ENCODE data around the gene MTR. TPM values are rescaled to one million over a fixed set of nuclear protein-coding genes. Genes with fewer than 3 reads are reported as not detected.

MTR gene
- total and polyA plus RNA-seq, 9 of the 15 experiments (the other 6 are each of a cell fraction or from before 2014, with no cell fraction given): 3.4 to 44.3 (median 20.3) TPM

DNA sequence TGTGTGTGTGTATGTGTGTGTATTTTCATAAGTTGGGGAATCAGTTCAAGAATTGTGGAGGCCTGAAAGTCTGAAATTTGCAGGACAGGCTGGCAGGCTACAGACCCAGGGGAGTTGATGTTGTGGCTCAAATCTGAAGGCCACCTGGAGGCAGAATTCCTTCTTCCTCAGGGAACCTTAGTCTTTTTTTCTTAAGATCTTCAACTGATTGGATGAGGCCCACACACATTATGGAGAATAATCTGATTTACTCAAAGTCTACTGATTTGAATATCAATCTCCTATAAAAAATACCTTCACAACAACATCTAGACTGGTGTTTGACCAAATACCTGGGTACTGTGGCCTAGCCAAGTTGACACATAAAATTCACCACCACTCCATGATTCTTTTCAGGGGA lies 147.3 kb downstream of the MTR start:
- peak; percentile 56; the same call in 1 of the 2 replicates for TF ChIP-seq ZNF134 (CRISPR knock-in tag; conservative IDR thresholded peaks at IDR 0.05)
- TF ChIP-seq, protein P1, sequence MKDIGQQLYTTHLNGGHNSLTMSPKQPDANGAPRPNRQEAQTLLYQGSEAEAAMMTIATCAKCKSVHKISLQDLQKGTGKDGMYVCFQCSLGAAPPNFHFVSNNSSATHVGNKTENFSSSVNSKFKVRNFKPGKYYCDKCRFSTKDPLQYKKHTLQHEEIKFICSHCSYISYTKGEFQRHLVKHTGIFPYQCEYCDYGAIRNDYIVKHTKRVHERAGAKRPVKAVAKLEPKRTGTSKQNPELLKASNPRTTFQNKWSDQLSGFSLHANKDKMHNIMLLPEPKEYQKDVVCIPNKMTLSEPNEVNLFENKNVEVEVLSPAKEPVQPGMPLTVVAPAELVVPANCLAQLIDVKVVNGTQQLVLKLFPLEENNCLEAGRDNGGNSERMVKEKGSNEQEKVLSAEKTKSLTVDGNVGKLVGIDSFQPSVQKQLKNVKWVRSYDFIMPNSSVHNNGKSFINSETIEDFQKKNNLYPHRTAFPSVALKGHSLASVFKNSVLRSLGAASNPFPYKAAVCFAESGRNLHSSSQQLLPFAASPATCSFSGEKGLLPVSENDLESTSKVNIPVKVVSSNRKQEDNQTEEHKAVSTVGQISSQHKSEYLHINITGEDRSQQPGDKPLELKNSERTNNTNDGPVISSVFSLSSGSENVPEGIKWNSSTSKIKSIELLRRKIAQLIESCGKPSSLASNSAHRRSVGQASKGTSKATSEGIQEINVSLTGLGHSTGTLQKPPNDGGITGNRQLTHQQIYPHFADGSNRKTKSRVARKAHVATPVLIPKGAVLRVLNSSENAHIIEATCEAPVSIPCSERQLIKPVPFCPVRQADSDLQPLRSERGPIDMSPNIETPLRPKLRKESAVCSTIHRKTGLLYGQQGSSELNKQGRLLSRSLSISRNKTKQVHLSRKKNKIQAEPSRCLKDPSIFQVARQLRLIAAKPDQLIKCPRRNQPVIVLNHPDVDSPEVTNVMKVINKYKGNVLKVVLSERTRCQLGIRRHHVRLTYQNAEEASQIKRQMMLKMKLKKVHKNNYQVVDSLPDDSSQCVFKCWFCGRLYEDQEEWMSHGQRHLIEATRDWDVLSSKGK (CRISPR knock-in tag; IDR thresholded peaks at IDR 0.05): no peak
- H3K4me3 ChIP-seq: no peak overlapping the region
- H2AFZ ChIP-seq (ENCODE audit: low read depth, low read length): no peak overlapping the region
- H3K9me3 ChIP-seq (replicated peaks; ENCODE audit: control insufficient read depth, insufficient read depth, low read depth, low read length): no peaks in the 10 kb centered on the region
- H3K9ac ChIP-seq (ENCODE audit: insufficient read depth in 1 of 2, low read depth in 2 of 2, low read length in 2 of 2): no peak overlapping the region
- ChIA-PET POLR2A (interaction anchor here (0.6 kb wide), 1 partner anchor 124 kb away, joined by 4 read pairs; no protein-coding TSS in a partner anchor), CTCF (ENCODE audit: low intra/inter-chr PET ratio) (no interaction called here)
- H4K20me1 ChIP-seq (replicated peaks; ENCODE audit: control insufficient read depth, insufficient read depth, low read length): no peaks in the 10 kb centered on the region
- no peak for ATAC-seq
- no peaks in the 10 kb centered on the region for H3K36me3 ChIP-seq (ENCODE audit: control insufficient read depth, insufficient read depth, low read length)
- H3K27me3 ChIP-seq (ENCODE audit: control insufficient read depth in 2 of 2, insufficient read depth in 2 of 2, low read length in 2 of 2): peaks cover 19 to 24% of the 10 kb centered on the region in 2 experiments
- no peaks in the 10 kb centered on the region for H3K79me2 ChIP-seq (ENCODE audit: control insufficient read depth, insufficient read depth, low read length)
- no peak for FAIRE-seq
- no peak overlapping the region for H3K4me2 ChIP-seq (ENCODE audit: insufficient read depth, low read length)
- intact Hi-C loops (cut with micrococcal nuclease): no loop called here
- in situ Hi-C loops (cut with MboI): no loop called here
- H3K9me1 ChIP-seq (ENCODE audit: control insufficient read depth, insufficient read depth, low read length): no peaks in the 10 kb centered on the region
- DNase-seq (ENCODE audit: extremely low read depth in 1 of 4, low spot score in 3 of 4): no peak
- no peaks in the 10 kb centered on the region for H3K4me1 ChIP-seq (replicated peaks in 1 of 2; ENCODE audit: control insufficient read depth in 2 of 2, insufficient read depth in 2 of 2, low read length in 2 of 2)
- no peak overlapping the region for H3K27ac ChIP-seq (ENCODE audit: extremely low read depth, low read depth, low read length)
- no TSS peak for BruUV-seq (replicated peaks)

DNA sequence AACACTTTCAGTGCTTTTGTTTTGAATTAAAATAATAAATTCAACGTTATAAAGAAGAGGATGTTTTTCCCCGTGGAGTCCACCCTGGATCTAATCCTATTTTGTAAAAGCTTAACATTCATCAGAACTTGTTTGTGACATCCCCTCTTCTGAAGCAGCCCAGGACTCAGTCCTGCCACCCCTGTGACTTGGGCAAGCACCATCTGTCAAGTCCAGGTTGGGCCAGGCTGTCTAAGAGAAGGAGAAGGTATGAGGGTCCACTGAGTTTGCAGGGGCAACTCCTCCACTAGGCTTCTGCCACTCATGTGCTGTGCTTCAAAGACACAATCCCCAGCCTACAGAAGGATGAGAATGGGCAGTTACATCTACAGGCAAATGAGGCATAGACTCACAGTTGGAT lies 149.5 kb downstream of the MTR start:
- FAIRE-seq (no peak), ATAC-seq (no peak), DNase-seq (ENCODE audit: extremely low read depth in 1 of 4, low spot score in 3 of 4) (no peak)
- Histone ChIP-seq H3K36me3 (ENCODE audit: control insufficient read depth, insufficient read depth, low read length) (no peaks in the 10 kb centered on the region), H3K27ac (ENCODE audit: extremely low read depth, low read depth, low read length) (no peak overlapping the region), H2AFZ (ENCODE audit: low read depth, low read length) (no peak overlapping the region), H3K27me3 (ENCODE audit: control insufficient read depth in 2 of 2, insufficient read depth in 2 of 2, low read length in 2 of 2) (peaks cover 19 to 38% of the 10 kb centered on the region in 2 experiments; a peak in 4 of 5 replicates), H3K9ac (ENCODE audit: insufficient read depth in 1 of 2, low read depth in 2 of 2, low read length in 2 of 2) (no peak overlapping the region), H3K9me1 (ENCODE audit: control insufficient read depth, insufficient read depth, low read length) (no peaks in the 10 kb centered on the region), H3K9me3 (replicated peaks; ENCODE audit: control insufficient read depth, insufficient read depth, low read depth, low read length) (no peaks in the 10 kb centered on the region), H3K4me3 (no peak overlapping the region), H3K79me2 (ENCODE audit: control insufficient read depth, insufficient read depth, low read length) (no peaks in the 10 kb centered on the region), H3K4me2 (ENCODE audit: insufficient read depth, low read length) (no peak overlapping the region), H4K20me1 (replicated peaks; ENCODE audit: control insufficient read depth, insufficient read depth, low read length) (no peaks in the 10 kb centered on the region), H3K4me1 (replicated peaks in 1 of 2; ENCODE audit: control insufficient read depth in 2 of 2, insufficient read depth in 2 of 2, low read length in 2 of 2) (no peaks in the 10 kb centered on the region)
- in situ Hi-C loops (cut with MboI) (no loop called here), intact Hi-C loops (cut with micrococcal nuclease) (no loop called here)
- TF ChIP-seq GATAD2A (IDR thresholded peaks at IDR 0.05) (no peak), STAG1 (CRISPR knock-in tag; IDR thresholded peaks at IDR 0.05; ENCODE audit: borderline replicate concordance) (no peak), RHOXF2B (CRISPR knock-in tag; conservative IDR thresholded peaks at IDR 0.05) (no peak)
- TF ChIP-seq, protein P2, sequence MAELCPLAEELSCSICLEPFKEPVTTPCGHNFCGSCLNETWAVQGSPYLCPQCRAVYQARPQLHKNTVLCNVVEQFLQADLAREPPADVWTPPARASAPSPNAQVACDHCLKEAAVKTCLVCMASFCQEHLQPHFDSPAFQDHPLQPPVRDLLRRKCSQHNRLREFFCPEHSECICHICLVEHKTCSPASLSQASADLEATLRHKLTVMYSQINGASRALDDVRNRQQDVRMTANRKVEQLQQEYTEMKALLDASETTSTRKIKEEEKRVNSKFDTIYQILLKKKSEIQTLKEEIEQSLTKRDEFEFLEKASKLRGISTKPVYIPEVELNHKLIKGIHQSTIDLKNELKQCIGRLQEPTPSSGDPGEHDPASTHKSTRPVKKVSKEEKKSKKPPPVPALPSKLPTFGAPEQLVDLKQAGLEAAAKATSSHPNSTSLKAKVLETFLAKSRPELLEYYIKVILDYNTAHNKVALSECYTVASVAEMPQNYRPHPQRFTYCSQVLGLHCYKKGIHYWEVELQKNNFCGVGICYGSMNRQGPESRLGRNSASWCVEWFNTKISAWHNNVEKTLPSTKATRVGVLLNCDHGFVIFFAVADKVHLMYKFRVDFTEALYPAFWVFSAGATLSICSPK (IDR thresholded peaks at IDR 0.05; ENCODE audit: borderline replicate concordance): no peak
- TF ChIP-seq, protein P3, sequence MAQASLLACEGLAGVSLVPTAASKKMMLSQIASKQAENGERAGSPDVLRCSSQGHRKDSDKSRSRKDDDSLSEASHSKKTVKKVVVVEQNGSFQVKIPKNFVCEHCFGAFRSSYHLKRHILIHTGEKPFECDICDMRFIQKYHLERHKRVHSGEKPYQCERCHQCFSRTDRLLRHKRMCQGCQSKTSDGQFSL (CRISPR knock-in tag; IDR thresholded peaks at IDR 0.05): no peak
- TF ChIP-seq, protein P3 (tag; IDR thresholded peaks at IDR 0.05): no peak
- no TSS peak for BruUV-seq (replicated peaks)
- CTCF ChIA-PET (ENCODE audit: low intra/inter-chr PET ratio): interaction anchor here (0.6 kb wide), 1 partner anchor 314 kb away, joined by 3 read pairs; no protein-coding TSS in a partner anchor
- WGBS (ENCODE audit: insufficient coverage, low coverage, missing lambda C conversion rate): 2% methylated on average over 2 of the region's 2 CpGs
- POLR2A ChIA-PET: no interaction called here

Measured in K562 (cell line).